Measurements from ENCODE around the gene KRT9.

The KRT9 gene

DNA sequence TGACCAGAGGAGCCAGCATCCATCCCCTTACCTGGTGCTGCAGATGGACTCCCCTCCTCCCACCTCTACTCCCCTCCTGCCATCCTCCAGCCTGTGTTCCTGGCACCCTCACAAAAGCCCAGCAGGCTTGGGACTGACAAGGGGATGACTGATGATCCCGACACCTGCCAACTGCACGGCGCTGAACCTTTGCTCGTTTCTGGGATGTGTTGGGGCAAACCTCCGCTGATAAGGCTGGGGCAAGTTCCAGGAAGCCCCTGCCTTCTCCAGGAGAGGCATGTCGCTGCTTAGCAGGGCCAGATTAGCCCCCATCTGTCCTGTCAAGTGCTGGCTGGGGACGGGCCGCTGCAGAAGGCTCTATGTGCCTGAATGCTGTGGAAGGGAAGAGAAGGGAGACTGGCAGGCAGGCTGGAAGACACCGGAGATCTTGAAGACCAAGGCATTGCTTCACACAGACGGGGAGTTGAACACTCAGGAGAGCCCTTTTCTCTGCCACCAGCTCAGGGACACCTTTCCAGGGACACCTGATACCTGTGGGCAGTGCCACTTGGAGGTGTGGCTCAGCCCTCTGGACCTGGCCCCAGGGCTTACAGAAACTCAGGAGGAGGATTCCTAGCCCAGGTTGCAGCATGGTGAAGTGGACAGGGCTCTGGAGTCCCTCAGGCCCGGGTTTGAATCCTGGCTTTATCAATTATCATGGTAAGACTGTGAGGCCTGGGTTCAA, 52.2 kb downstream of the KRT9 start:
- no peak overlapping the region for H3K4me3 ChIP-seq (replicated peaks in 1 of 2; ENCODE audit: low read depth in 2 of 2, low read length in 2 of 2)
- no peak for DNase-seq (ENCODE audit: low read depth in 2 of 2)
- TF ChIP-seq, protein P1, sequence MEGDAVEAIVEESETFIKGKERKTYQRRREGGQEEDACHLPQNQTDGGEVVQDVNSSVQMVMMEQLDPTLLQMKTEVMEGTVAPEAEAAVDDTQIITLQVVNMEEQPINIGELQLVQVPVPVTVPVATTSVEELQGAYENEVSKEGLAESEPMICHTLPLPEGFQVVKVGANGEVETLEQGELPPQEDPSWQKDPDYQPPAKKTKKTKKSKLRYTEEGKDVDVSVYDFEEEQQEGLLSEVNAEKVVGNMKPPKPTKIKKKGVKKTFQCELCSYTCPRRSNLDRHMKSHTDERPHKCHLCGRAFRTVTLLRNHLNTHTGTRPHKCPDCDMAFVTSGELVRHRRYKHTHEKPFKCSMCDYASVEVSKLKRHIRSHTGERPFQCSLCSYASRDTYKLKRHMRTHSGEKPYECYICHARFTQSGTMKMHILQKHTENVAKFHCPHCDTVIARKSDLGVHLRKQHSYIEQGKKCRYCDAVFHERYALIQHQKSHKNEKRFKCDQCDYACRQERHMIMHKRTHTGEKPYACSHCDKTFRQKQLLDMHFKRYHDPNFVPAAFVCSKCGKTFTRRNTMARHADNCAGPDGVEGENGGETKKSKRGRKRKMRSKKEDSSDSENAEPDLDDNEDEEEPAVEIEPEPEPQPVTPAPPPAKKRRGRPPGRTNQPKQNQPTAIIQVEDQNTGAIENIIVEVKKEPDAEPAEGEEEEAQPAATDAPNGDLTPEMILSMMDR (IDR thresholded peaks at IDR 0.05; ENCODE audit: low read depth, low read length): no peak

DNA sequence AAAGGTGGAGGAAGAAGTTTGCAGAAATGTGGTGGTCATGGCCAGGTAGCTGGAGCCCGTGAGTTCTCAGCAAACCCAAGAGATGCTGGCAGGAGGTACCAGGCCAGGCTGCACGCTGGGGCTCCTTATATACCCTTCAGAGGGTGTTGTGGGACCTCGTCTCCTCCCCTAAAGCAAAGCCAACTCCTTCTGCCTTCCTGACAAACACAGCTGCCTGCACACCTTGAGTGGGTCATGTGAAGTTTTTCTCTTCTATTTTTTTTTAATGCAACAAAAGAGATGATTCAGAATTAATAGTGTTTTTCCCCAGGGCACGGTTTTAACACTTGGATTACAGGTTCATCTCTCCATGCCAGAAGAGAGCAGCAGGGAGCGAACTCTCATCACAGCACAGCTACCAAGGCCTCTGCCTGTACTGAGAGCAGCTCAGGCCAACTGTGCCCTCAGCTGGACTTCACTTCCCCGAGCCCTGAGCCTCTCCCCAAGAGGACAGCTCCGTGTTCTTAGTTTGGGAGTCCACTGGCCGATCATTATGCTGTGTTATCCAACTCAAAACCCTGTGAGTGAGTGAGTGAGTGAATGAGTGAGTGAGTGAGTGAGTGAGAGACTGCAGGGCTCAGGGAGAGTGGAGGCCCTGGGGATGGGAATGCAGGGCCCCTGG, 52.9 kb downstream of the KRT9 start, which contains the start of gene KRT15:
TSS of gene KRT15 (minus strand) at position 102 of the 661 bp plus-strand sequence. CDS start at position 39, 63 bp downstream.
- DNase-seq (ENCODE audit: low read depth in 2 of 2): peak; percentile 24 to 35
- TF ChIP-seq, protein P1 (IDR thresholded peaks at IDR 0.05; ENCODE audit: low read depth, low read length): no peak
- no peak within 1 kb of the TSS for H3K4me3 ChIP-seq (replicated peaks in 1 of 2; ENCODE audit: low read depth in 2 of 2, low read length in 2 of 2)

DNA sequence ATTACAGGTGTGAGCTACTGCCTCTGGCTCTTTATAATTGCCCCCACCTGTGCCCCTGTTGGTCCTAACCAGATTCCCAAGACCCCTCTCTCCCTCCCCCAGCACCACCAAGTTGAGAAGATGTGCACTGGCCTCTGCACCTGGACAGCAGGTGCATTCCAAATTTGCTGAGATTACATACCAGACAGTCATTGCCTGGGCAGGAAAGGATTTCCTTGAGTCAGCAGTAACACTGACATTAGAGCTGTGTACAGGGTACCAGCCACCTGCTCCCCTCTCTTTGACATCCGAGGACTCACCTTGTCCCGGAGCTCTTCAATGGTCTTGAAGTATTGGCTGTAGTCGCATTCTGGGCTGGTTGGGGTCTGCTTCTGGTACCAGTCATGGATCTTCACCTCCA, 53.8 kb downstream of the KRT9 start:
- H3K4me3 ChIP-seq (replicated peaks in 1 of 2; ENCODE audit: low read depth in 2 of 2, low read length in 2 of 2): no peak overlapping the region
- no peak for DNase-seq (ENCODE audit: low read depth in 2 of 2)
- TF ChIP-seq, protein P1 (IDR thresholded peaks at IDR 0.05; ENCODE audit: low read depth, low read length): no peak

DNA sequence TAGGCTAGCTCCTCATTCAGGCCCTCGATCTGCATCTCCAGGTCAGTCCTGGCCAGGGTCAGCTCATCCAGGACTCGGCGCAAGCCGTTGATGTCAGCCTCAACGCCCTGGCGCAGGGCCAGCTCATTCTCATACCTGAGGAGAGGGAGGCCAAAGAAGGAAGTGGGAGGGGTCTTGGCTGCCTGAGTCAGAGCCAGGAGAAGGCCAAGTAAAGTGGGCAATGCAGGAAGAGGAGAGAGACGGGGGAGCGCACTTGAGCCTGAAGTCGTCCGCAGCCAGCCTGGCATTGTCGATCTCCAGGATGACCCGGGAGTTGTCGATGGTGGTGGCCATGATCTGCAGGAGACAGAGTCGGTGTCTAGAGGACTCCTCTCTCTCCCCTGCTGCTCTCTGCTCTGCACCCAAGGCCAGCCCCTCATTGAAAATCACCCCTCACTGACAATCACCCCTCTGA, 55.0 kb downstream of the KRT9 start:
- DNase-seq (ENCODE audit: low read depth in 2 of 2): no peak
- no peak overlapping the region for H3K4me3 ChIP-seq (replicated peaks in 1 of 2; ENCODE audit: low read depth in 2 of 2, low read length in 2 of 2)
- TF ChIP-seq, protein P1 (IDR thresholded peaks at IDR 0.05; ENCODE audit: low read depth, low read length): no peak

DNA sequence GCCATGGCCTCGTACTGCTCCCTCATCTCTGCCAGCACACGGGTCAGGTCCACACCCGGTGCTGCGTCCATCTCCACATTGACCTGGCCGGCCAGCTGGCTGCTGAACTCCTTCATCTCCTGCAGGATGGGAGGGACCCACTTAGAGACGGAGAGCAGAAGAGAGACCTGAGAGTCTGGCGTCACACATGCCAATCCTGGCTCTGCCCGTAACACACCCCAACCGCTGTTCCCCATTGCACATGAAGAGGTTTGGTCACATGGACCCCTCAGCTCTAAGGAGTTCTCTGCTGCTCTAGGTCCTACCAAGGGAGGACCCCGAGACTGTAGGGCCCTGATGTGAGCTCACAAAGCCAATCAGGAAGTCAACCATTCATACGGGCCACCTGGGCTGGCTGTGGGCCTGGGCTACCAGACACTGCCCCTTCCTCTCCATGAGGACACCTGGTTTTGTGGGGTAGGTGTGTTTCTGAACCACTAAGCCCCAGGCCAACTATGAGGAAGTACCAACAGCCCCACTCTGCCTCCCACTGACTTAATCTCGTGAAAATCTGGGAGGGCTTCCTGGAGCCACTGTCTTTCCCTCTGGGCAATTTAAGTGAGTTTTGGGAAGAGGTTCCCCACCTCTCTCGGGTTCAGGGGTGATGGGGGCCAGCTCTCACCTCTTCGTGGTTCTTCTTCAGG, 55.6 kb downstream of the KRT9 start:
- TF ChIP-seq, protein P1 (IDR thresholded peaks at IDR 0.05; ENCODE audit: low read depth, low read length): no peak
- DNase-seq (ENCODE audit: low read depth in 2 of 2): no peak
- no peak overlapping the region for H3K4me3 ChIP-seq (replicated peaks in 1 of 2; ENCODE audit: low read depth in 2 of 2, low read length in 2 of 2)

Data from cardiac fibroblast (primary cell).